CD4-positive, alpha-beta T cell treated with Interleukin-4 for 4 hours (primary cell): Measurements from ENCODE around the gene OR56A5.
"Not testable (repeated sequence)": the region's sequence is repeated elsewhere in the genome, so short reads cannot be mapped to it uniquely, and the experiment has no call there.

Source experiments
- DNase-seq: peaks from one replicate; pipeline ENCODE4 v3.0.0-alpha.2; 2020

The OR56A5 gene, protein sequence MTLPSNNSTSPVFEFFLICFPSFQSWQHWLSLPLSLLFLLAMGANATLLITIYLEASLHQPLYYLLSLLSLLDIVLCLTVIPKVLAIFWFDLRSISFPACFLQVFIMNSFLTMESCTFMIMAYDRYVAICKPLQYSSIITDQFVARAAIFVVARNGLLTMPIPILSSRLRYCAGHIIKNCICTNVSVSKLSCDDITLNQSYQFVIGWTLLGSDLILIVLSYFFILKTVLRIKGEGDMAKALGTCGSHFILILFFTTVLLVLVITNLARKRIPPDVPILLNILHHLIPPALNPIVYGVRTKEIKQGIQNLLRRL

DNA sequence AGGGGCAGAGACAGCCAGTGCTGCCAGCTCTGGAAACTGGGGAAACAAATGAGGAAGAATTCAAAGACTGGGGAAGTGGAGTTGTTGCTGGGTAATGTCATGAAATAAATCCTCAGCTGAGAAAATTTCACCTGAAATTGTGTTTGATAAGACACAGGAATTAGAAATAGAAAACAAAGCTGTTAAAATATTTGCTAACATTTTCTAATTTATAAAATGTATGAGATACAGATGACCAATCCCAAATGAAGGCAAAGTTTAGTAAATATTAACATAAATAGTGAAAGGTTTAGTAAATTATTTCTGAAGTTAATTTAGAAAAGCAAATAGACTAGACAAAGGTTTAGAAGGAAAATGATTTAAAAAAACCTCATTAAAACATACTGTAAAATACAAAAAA is at the start of gene OR56A5:
TSS of gene OR56A5 (minus strand) at position 101 of the 400 bp plus-strand sequence. CDS start at position 101, 0 bp downstream.
- no peak for DNase-seq

DNA sequence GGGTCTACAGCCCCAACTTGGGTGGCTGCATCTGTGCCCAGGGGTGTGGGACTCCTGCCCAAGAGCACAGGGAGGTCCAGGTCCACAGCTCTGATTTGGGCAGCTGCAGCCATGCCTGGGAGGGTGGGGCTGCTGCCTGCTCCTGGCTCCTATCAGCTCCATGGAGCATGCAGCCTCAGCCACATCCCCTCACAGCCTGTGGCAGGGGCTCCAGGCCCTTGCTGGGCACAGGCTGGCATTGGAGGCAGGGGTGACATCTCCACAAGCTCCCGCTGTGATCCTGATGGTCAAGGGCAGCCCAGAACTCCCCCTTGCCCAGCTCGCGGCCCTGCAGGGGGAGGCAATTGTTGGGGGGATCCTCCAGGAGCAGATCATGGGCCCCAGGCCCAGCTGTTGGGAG is 44.7 kb upstream of the OR56A5 start:
- no peak for DNase-seq

DNA sequence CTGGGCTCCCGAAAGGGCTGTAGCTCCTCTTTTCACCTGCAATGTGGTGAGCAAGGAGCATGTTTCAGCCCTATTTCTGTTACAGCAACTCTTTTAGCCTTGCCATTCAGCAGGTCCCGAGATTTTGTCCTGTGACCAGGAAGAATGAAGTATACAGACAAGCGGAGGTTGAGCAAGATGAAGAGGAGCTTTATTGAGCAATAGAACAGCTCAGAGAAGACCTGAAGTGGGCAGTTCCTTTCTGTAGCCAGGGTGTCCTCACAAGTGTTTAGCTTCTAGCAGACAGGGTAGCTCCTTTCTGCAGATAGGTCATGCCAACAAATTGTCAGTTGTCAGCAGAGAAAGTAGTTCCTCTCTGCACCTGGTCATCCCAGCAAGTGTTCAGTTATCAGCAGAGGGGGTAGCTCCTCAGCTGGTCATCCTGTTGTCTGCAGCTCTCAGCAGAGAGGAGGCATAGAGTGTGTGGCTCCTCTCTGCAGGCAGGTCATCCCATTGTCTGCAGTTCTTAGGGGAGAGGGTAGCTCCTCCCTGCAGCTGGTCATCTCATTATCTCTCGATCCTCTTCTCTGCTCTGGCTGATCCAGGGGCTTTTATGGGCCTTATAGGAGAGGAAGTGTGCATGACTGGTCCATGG is 43.9 kb upstream of the OR56A5 start:
- DNase-seq, result no peak

DNA sequence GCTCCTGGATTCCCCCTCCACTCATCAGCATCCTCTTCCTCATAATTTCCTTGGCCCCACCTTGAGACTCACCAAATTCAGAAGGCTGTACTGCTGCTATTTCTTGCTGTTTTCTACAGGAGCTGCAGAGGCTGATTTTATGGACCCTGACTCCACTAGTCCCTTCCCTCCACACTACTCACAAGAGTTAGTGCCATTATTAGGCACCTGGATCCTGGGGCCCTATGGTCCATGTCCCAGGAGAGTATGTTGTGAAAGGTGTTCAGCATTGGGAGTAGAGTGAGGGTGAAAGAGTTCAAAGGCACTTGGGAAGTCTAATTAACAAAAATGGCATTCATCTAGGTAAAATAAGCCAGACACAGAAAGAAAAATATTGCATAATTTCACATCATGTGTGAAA is 38.6 kb upstream of the OR56A5 start, which contains the start of gene OR56A4:
TSS of gene OR56A4 (minus strand) at position 101 of the 400 bp plus-strand sequence. CDS start 3,954 bp downstream, outside the sequence.
- DNase-seq, result no peak

DNA sequence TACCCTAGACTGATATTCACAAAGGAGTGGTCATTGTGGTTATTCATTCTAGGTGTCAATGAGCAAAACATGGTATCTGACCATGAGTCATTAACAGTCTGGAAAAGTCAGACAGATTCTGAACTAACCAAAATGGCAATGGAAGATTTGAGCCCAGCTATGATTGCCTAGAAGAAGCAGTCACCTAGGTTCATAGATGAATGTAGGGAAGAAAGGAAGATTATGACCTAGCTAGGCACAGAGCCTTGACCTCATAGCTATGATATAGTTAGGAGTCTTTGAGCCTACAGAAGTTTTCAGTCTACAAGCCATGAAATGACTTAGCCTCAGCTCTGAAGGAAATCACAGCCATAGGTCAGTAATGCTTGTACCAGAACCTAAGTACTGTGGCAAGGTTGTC is 38.1 kb upstream of the OR56A5 start:
- DNase-seq, result no peak

DNA sequence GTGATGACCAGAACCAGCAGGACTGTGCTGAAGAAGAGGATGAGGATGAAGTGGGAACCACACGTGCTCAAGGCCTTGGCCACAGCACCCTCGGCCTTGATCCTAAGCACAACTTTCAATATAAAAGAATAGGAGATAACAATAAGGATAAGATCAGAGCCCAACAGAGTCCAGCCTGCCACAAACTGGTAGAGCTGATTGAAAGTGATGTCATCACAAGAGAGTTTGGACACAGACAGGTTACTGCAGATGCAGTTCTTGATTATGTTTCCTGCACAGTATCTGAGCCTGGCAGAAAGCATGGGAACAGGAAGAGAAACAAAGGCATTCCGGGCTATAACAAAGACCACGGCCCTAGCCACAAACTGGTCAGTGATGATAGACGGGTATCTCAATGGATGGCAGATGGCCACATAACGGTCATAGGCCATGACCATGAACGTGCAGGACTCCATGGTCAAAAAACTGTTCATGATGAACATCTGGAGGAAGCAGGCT is 34.0 kb upstream of the OR56A5 start:
- DNase-seq, result no peak

DNA sequence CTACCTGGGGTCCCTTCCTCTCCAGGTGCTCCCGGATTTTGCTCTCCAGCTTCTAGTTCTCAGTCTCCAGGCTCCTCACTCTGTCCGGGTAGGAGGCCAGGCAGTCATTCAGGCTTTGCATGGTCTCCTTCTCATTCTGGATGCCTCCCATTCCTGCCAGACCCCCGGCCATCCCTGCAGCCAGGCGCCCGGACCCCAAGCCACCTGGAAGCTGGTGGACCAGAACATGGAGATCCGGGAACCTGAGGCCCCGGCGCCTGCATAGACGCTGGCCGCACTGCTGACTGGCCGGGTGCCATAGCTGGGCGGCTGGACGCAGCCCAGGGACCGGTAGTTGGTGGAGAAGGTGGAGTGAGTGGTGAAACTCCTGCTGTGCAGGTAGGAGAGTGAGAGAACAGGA is 26.5 kb upstream of the OR56A5 start:
- no peak for DNase-seq

DNA sequence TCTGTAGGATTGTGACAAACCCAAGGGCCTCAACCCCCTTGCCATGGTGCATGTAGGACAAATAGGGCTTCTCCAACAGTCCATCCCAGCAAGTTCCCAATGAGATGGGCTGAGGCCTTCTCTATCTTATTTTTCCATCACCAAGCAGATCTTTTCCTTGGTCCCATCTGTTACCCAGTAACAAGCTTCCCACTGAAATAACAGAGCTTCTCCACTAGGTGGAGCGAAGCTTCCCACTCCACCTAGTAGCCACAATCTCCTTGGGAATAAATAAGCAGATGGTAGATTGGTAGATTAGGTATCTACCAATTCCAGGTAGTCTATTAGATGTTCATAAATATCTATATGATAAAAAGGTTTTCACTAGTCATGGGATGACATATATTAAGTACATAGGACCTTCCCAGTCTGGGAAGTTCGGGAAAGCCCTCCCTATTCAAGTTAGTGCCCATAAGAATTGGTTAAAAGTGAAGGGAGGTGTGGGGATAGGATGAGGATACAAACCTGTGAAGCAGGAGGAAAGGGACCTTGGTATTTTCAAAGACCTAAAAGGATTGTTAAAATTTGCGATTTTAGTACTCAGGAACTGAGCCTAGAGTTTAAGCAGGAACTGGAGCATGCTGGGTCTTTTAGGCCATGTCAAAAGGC is 24.4 kb upstream of the OR56A5 start:
- no peak for DNase-seq

DNA sequence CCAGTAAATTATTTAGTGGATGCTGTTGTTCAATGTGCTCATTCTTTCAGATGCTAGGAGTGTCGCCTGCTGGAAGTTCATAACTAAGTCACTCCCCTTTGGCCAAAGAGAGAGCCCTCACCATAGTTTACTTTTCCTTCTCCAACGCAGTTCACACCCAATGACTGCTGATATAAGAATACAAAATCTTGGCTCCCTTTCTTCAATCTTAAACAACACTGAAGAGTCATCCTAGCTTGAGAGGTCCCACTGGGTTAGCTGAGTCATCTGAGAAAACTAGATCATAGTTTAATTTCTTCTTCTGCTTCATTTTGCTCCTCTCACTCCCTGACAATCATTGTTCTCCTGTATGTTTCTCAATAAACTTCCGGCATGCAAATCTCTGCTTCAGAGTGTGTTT is 23.9 kb upstream of the OR56A5 start:
- DNase-seq, result no peak

DNA sequence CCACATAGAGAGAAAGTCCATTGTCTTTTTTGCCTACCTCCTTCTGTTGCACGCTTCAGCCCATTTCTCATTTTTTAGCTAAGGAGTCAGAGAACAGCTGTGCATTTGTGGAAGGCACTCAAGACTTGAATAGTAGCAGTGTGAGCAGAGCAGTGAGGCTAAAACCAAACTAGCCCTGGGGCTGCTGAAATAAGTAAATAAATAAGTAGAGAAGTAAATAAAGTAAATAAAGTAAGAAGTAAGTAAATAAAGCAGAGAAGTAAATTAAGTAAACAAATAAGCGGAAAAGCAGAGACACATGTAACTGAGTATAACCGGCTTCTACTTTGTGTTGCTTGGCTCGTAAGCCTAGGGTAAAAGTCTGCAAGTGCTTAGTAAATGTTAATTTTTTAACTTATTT is 20.9 kb upstream of the OR56A5 start:
- DNase-seq, result no peak

DNA sequence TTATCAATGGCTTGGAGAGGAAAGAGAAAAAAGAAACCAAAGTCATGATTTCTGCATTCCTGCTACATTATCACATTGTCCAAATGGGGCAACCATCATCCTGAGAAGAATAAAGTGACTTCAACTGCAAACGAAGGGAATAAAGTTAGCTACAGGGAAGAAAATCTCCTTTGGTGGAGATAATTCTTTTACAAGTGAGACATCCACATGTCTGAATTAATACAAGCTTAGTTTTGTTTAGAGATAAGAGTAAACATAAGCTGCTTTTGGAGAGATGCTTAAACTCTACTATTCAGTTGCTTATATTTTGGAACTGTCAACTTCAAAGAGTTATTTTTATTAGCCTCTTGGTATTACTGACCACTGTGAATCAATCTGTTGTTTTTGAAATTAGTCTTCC is 18.6 kb upstream of the OR56A5 start, which contains the start of gene OR52L1:
TSS of gene OR52L1 (minus strand) at position 101 of the 400 bp plus-strand sequence. CDS start at position 46, 55 bp downstream.
- no peak for DNase-seq

DNA sequence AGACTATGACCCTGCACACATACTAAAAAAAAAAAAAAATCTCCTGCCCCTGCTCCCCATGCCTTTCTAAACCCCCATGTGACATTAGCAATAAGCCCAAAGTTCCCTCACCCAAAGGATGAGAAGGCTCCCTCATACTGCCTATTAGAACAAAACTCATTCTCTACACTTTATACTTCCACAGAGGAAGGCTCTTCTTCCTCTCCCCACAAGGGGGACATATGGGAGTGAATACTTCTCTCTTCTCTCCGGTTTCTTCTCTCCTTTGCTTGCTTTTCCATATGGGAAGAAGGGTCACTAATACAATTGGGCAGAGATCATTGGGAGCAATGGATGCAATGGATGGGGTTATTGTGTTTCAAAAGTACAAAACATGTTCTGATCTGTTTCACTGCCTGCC is 15.1 kb upstream of the OR56A5 start:
- no peak for DNase-seq

DNA sequence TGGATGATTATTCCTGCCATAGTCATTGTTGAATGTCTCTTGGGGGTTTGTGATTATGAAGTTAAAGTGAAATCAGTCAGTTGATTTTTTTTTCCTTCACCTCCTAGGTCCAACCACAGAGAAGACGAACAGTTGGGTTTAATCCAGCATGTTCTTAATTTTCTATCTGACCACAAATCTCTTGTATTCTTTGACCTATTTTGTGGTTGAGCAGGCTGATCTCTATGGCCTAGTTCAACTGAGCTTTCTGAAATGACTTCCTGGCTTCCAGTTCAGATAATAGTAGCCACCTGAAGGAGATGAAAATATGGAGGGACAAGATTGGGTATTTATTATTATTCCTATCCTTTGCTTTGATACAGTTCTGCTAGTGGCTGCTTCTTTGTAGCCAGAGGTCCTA is 5.2 kb upstream of the OR56A5 start:
- DNase-seq, result no peak

DNA sequence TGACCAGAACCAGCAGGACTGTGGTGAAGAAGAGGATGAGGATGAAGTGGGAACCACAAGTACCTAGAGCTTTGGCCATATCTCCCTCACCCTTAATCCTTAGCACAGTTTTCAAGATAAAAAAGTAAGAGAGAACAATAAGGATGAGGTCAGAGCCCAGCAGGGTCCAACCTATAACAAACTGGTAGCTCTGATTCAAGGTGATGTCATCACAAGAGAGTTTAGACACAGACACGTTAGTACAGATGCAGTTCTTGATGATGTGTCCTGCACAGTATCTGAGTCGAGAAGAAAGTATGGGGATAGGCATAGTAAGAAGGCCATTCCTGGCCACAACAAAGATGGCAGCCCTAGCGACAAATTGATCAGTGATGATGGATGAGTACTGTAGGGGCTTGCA is 586 bp downstream of the OR56A5 start:
- DNase-seq, result no peak

DNA sequence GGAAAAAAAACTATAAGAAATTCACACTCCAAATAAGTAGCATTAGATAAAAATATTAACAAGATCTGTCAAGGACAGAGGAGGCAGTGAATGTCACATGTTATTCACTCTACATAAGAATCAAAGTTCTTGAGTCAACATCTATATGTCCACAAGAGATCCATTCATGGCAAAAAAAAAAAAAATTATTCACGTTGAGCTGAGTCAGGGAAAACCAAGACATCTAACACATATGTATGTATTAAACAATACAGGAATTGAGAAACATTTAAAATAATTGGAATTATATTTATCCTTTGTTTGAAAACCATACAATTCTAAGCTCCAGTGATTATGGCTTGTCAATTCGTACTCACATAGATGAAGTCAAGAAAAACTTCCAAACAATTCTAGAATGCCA is 1.3 kb downstream of the OR56A5 start:
- no peak for DNase-seq

DNA sequence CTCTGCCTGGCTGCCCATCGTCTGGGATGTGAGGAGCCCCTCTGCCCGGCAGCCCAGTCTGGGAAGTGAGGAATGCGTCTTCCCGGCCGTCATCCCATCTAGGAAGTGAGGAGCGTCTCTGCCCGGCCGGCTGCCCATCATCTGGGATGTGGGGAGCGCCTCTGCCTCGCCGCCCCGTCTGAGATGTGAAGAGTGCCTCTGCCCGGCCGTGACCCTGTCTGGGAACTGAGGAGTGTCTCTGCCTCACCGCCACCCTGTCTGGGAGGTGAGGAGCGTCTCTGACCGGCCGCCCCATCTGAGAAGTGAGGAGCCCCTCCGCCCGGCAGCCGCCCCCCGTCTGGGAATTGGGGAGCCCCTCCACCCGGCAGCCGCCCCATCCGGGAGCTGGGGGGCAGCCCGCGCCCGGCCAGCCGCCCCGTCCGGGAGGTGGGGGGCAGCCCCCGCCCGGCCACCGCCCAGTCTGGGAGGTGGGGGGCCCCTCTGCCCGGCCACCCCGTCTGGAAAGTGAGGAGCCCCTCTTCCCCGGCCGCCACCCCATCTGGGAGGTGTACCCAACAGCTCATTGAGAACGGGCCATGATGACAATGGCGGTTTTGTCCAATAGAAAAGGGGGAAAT is 7.5 kb downstream of the OR56A5 start:
- not testable (repeated sequence) for DNase-seq

DNA sequence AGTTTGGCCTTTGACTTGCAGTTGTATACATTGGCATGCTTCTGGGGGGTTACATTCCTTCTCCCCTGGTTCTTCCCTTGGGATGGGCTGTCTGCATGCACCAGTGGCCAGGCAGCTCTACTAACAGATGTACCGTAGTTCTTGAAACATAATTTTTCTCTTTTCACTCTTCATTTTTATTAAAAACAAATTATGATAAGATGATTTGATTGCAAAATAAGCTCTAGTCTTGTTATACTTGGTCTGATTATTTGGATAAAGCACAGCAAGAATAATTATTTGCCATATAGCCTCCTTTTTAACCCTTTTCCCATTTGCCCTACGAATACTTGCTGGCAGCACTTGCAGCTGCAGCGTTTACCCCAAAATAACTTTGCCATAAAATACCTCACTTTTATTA is 12.7 kb downstream of the OR56A5 start:
- no peak for DNase-seq

DNA sequence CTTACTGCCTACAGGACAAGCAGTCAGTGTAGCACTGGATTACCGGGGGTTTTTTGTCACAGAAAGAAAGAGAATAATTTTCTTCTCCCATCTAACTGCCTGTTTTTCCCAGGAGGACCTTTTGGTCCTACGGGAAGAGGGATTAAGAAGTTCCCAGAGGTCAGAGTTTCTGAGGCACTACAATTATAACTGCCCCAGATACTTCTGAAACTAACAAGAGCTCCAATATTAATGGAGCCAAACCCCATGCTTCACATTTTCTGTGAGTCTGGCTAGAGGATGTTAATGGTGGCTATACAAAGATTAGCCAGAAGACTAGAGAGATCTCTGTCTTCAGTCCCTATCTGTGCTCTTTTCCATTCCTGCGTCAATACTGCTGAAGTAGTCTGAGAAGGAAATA is 26.3 kb downstream of the OR56A5 start, which contains the start of gene OR56A3:
TSS of gene OR56A3 (plus strand) at position 301 of the 400 bp plus-strand sequence. CDS start 5,096 bp downstream, outside the sequence.
- DNase-seq, result no peak

DNA sequence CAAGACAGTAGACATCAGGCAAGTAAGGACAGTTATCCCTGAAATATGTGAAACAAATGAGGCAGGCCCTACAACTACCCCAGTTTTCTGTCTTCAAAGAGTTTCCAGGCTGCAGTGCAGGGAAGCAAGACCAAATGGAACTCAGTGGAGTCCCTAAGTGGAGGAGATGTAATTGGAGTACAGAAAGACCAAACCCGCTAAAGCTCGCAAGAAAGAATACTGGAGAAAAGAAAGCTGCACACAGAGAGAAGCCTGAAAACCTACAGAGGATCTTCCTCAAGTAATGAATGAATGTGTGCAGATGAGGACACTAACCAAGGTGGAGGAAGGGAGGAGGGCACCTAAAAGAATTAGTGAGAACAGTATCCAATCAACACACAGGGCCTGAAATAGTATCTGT is 27.5 kb downstream of the OR56A5 start:
- no peak for DNase-seq

DNA sequence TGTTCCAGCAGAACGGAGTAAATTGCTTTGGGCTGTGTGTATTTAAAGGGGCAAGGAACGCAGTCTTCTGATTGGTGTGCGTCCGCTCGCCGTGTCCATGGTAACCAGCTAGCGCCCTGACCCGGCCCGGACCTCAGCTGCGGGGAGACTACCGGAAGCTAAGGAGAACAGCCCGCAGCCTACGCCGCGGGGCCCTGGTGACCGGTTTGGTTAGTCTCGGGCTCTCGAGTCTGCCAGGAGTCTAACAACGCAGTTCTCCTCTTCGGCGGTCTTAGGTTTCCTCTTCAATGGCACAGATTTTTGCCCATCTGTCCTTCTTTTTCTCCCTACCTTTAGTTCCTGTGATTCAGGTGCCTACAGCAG is 29.7 kb downstream of the OR56A5 start:
- no peak for DNase-seq

DNA sequence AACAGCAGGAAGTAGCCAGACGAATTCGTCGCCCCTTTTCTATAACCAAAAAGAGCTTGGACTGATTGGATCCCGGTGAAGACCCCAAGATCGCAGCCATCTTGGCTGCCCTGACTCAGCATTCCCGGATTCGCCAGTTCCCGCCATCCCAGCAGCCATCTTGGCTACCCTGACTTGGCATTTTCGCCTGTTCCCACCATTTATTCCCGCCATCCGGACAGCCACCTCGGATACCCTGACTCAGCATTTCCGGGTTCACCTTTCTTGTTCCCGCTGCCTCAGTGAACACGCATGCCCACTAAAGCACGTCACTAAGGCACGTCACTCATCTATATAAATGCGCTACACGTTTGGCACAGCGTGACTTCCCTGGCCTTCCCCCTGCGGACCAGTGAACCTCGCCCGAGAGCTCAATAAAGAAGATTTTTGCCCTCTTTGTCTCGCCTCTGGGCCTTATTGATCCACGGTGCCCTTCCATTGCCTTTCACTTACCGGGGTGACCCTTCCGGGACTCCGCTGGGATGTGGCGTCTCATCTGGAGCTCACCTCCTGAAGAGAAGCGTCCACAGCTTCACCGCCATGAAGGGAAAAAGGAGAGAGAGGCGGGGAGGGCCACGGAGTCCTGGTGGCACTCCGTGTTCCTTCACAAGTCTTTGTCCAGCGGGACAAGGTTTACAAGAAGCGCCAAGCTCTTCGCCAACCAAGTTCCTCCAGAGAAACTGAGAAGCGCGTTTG is 30.3 kb downstream of the OR56A5 start:
- DNase-seq, result no peak

DNA sequence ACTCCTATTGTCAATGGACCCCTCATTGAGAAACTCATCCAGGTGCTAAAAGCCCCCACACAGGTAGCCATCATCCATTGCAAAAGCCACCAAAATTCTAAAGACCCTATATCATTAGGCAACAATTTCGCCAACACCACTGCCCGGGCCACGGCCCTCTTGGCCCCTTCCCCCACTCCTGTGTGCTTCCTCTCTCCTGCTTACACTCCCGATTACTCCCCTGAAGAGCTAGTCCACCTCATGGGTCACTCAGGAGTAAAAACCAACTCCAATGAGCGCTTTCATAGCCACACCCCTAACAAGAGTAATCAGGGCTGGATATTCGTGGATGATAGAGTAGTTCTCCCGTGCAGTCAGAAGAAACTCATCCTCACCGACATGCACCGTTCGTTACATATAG is 35.2 kb downstream of the OR56A5 start:
- no peak for DNase-seq

DNA sequence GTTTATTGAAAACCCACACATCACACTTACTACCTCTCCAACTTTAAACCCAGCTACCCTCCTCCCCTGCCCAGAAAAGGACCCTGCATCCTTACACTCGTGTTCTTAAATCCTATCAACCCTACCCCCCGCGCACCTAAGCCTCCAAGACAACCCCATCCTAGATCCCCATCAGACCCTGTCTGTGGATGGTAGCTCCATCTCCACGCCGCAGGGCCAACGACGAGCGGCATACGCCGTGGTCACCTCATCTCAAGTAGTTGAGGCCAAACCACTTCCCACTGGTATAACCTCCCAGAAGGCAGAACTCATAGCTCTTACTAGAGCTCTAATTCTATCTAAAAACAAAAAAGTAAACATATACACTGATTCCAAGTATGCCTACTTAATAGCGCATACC is 35.6 kb downstream of the OR56A5 start:
- no peak for DNase-seq
